Activated CD8-positive, alpha-beta memory T cell treated with anti-CD3 and anti-CD28 coated beads, Interleukin-2, amount 50 U/mL, for 4 hours (primary cell): ENCODE measurements around the gene OCLN.
"Not testable (repeated sequence)": the region's sequence is repeated elsewhere in the genome, so short reads cannot be mapped to it uniquely, and the experiment has no call there.

ENCODE experiments used
- DNase-seq: peaks from one replicate; pipeline ENCODE4 v3.0.0-alpha.2; 2020

OCLN gene, protein sequence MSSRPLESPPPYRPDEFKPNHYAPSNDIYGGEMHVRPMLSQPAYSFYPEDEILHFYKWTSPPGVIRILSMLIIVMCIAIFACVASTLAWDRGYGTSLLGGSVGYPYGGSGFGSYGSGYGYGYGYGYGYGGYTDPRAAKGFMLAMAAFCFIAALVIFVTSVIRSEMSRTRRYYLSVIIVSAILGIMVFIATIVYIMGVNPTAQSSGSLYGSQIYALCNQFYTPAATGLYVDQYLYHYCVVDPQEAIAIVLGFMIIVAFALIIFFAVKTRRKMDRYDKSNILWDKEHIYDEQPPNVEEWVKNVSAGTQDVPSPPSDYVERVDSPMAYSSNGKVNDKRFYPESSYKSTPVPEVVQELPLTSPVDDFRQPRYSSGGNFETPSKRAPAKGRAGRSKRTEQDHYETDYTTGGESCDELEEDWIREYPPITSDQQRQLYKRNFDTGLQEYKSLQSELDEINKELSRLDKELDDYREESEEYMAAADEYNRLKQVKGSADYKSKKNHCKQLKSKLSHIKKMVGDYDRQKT

GRCh38 chr5:69492391-69492922 lies at the start of gene OCLN:
Gene OCLN, plus strand, starts transcription at chr5:69492790. Its CDS starts 11,455 bp downstream, at chr5:69504245.
- peak; percentile 15 for DNase-seq

DNA sequence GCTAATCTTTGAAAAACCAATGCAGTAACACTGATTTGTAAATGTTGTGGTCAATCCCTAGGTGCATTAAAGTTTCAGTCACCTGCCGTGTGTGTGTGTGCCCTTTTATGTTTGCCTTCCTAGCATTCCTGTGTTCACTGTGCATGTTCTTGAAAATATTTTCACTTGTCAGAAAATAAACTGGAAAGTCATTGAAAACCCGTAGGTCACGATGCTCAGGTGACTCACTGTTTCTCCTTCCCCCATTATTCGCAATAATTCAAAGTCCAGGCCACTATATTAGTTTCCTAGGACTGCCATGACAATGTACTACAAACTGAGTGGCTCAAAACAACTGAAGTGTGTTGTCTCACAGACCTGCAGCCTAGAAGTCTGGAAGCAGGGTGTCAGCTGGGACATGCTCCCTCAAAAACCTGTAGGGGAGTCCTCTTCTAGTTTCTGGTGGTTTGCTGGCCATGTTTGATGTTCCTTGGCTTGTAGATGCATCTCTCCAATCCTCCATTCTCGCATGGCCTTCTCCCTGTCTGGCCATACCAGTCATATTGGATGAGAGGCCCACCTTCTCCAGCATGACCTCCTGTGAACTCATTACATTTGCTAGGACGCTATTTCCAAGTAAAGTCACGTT lies 48.3 kb upstream of the OCLN start:
- DNase-seq = no peak

DNA sequence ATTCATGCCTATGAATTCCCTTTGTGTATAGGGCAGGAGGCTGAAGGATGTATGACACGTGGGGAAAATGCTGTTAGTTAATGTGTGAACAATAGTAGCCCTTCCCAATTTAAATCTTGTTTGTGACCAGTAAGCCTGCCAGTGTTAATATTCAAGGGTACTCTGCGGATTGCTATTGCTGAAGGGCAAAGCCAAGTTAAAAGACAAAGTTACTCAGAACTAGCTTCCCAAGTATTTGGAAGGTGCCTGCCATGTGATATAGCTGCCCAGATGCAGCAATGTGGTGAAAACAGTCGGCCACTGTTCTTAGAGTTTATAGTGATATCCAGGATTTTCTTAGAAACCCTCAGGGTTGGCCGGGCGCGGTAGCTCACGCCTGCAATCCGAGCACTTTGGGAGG lies 43.1 kb upstream of the OCLN start:
- DNase-seq = no peak

DNA sequence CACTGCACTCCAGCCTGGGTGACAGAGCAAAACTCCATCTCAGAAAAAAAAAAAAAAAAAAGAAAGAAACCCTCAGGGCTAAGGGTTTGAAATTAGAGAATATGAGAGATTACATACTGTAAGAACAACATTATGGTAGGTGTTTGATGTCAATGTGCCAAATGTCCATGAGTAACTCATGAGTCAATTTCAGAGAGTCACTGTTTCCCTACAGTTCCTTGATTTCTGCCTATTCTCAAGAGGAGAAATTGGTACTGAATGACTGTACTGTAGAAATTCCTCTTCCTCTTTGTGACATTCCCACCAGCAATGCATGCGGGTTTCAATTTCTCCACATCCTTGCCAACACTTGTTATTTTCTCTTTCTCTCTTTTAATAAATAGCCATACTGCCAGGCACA lies 42.5 kb upstream of the OCLN start:
- DNase-seq = no peak

DNA sequence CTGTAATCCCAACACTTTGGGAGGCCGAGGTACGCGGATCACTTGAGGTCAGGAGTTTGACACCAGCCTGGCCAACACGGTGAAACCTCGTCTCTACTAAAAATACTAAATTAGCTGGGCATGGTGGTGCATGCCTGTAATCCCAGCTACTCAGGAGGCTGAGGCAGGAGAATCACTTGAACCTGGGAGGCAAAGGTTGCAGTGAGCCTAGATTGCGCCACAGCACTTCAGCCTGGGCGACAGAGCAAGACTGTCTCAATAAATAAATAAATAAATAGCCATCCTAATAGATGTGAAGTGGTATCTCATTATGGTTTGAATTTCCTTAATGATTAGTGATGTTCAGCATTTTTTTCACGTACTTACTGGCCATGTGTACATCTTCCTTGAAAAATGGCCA lies 42.1 kb upstream of the OCLN start:
- DNase-seq = not testable (repeated sequence)

DNA sequence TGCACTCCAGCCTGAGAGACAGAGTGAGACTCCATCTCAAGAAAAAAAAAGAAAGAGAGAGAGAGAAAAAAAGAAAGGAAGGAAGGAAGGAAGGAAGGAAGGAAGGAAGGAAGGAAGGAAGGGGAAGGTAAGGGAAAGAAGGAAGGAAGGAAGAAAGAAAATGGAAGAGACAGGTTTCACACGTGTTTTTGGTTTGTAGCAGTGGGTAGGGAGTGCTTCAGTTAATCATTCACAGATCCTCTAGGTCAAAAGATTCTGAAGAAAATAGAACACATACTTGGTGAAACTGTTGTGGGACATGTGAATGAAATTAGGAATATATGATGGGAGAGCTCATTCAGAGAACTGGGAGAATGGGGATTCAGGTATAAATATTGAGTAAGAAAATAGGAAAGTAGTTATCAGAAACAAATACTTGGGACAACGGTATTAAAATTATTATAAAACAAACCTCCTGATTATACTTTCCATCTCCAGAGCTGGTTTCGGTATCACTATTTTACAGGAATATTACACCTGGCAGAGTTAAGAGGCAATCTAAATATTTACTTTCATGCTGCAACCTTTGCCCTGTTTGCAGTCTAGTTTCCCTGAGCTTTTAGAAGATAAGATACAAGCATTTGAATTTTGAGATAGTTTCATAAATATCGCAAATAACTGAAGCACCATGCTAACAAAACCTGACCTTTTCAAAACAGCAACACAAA lies 40.5 kb upstream of the OCLN start:
- no peak for DNase-seq

- DNase-seq = not testable (repeated sequence)
These were observed 39.1 kb upstream of the OCLN start for GRCh38 chr5:69453487-69453886.

GRCh38 chr5:69454460-69455249 lies 37.9 kb upstream of the OCLN start:
- no peak for DNase-seq

DNA sequence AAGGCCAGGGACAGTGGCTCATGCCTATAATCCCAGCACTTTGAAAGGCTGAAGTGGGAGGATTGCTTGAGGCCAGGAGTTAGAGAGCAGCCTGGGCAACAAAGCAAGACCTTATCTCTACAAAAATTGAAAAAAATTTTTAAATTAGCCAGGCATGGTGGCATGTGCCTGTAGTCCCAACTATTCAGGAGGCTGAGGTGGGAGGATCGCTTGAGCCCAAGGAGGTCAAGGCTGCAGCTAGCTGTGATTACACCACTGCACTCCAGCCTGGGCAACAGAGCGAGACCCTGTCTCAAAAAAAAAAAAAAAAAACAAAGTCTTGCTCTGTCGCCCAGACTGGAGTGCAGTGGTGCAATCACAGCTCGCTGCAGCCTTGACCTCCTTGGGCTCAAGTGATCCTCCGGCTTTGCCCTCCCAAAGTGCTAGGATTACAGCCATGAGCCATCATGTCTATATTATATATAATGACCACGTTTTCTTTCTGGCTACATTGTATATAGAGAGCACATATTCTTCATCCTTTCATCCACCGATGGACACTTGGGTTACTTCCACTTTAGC lies 37.1 kb upstream of the OCLN start:
- not testable (repeated sequence) for DNase-seq

DNA sequence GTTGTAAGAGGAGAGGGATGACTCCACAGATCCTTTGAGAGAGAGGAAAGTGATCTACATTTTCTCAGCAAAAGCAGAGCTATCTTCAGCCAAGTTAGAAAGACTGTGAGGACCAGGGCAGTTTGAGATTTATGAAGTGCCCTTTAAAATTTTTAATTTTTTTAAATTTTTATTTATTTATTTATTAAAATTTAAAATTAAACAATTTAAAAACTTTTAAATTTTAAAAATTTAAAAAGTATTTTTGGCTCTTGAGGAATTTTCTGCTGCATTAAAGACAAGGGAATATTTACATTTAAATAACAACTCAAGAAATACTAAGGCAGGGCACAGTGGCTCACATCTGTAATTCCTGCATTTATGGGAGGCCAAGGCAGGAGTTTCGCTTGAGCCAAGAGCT lies 30.4 kb upstream of the OCLN start:
- no peak for DNase-seq

DNA sequence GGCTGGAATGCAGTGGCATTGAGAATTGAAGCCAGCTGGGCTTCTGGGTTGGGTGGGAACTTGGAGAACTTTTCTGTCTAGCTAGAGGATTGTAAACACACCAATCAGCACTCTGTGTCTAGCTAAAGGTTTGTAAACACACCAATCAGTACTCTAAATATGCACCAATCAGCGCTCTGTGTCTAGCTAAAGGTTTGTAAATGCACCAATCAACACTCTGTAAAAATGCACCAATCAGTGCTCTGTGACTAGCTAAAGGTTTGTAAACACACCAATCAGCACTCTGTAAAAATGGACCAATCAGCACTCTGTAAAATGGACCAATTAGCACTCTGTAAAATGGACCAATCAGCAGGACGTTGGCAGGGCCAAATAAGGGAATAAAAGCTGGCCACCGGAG lies 26.2 kb upstream of the OCLN start:
- DNase-seq = not testable (repeated sequence)

DNA sequence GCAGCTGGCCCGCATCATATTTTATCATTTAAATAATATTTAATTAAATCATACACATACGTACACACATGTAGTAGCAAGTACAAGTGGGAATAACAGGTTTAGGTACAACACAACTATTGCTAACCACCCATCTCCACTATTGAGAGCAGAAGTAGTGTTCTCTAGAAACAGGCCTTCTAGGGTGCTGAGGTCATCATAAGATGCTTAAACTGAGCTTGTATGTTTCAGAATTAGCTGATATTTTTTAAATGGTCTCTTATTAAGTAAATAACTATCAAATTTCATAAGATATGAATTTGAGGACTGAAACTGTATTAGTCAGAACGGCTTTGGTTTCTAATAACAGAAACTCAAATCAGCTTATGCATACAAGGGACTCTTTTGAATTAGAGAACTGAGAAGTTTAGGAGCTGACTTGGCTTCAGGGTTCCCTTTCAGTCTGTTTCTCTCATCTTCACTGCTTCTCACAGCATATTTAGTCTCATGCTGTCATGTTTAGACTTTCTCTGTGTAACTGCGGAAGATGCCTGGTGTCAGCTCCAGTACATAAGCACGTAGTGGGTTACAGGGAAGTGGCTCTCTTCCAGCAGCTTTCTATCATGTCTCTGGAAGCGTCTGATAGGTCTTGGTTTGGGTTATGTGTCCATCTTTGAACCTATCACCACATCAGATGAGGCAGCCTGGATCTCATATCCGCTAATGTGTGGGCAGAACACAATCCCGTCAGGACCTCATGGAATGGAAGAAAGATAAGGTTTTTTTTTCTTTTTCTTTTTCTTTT lies 25.0 kb upstream of the OCLN start:
- no peak for DNase-seq

DNA sequence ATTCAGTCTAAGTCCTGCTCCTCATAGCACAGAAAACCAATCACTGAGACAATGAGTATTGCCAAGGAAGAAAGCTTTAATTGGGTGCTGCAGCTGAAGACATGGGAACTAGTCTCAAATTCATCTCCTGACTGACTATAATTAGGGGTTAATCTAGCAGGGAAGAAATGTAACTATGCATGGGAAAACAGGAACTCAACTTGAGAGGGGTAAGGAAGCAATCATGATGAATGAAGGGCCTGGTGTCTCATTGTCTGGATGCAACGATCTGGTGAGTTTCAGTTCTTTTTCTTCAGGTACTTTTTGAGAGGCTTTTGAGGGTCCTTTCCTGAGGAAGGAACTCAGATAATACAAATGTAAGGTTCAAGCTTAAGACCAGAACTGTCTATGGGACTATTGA lies 24.0 kb upstream of the OCLN start:
- no peak for DNase-seq

GRCh38 chr5:69471516-69471915 lies 21.1 kb upstream of the OCLN start:
- DNase-seq = not testable (repeated sequence)

DNA sequence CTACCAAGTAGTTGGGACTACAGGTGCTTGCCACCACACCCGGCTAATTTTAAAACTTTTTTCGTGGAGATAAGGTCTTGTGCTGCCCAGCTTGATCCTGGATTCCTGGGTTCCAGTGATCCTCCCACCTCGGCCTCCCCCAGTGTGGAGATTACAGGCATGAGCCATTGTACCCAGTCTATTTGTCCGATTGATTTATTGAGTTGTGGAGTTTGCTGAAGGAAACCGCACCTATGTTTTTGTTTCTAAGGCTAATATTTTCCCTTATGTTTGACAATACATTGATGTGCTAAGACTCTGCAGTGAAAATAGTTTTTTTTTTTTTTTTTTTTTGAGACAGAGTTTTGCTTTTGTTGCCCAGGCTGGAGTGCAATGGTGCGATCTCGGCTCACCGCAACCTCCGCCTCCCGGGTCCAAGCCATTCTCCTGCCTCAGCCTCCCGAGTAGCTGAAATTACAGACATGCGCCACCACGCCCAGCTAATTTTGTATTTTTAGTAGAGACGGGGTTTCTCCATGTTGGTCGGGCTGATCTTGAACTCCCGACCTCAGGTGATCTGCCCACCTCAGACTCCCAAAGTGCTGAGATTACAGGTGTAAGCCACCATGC lies 20.0 kb upstream of the OCLN start:
- not testable (repeated sequence) for DNase-seq

DNA sequence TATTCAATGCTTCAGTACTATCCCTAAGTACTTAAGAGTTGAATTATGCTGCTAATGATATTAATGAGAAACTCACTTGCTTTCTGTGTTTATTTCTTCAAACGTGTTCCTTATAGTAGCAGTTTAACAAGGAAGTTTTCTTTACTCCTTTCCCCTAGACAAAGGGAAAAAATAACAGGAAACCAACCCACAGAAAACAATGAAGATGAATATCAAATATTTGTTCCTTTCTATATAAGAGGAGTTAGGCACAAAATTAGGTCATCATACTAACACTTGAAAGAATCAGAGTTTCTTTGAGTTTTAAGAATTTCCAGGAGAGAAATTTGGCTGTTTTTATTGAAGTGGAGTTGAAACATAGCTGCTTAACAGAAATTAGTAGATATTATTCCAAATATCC lies 15.4 kb upstream of the OCLN start:
- no peak for DNase-seq

- not testable (repeated sequence) for DNase-seq
These were observed 14.3 kb upstream of the OCLN start for GRCh38 chr5:69478296-69478695.

DNA sequence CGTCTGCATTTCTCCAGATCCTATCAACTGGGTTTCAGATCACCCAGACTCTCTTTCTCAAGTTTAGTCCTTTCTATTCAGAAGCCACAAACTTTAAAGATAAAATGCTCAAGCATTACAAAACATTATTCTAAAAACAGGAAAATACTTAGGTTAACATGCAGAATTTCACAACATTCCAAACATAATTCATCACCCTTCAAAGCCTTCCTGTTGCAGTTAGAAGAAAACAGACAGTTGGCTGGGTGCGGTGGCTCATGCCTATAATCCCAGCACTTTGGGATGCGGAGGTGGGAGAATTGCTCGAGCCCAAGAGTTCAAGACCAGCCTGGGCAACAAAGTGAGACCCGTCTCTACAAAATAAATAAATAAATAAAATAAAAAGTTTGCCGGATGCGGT lies 7.7 kb upstream of the OCLN start:
- no peak for DNase-seq

- DNase-seq = no peak
These were observed 7.1 kb upstream of the OCLN start for GRCh38 chr5:69485471-69485870.

- DNase-seq = no peak
These were observed 3.3 kb upstream of the OCLN start for GRCh38 chr5:69489246-69489645.

DNA sequence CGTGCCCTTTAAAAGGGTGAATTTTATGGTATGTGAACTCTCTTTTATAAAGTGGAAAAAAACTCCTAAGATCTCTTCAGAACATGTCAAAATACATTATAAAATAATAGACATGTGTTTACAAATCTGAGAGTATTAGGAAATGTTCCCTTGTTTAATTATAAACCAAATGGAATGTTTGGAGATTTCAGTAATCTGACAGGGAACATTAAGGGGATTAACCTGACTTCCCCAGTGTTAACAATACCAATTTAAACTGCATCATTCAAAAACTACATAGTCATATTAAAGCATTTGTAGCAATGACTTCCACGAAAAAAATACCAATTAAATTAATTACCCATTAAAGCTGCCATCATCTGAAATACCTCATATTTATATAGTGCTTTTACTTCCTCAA lies 1.6 kb upstream of the OCLN start:
- no peak for DNase-seq
